ENCODE data around the gene PTPN3.

PTPN3 gene

GRCh38 chr9:109504689-109505088 is 6.6 kb upstream of the PTPN3 start:
- DNase-seq (ENCODE audit: low read depth, low spot score) = no peak

GRCh38 chr9:109500421-109500974 is 2.4 kb upstream of the PTPN3 start:
- DNase-seq (ENCODE audit: low read depth, low spot score) = no peak

- no peak for DNase-seq (ENCODE audit: low read depth, low spot score)
Observed at GRCh38 chr9:109499631-109500410, 1.7 kb upstream of the PTPN3 start.

GRCh38 chr9:109499093-109499630 is 1.1 kb upstream of the PTPN3 start:
- no peak for DNase-seq (ENCODE audit: low read depth, low spot score)

DNA sequence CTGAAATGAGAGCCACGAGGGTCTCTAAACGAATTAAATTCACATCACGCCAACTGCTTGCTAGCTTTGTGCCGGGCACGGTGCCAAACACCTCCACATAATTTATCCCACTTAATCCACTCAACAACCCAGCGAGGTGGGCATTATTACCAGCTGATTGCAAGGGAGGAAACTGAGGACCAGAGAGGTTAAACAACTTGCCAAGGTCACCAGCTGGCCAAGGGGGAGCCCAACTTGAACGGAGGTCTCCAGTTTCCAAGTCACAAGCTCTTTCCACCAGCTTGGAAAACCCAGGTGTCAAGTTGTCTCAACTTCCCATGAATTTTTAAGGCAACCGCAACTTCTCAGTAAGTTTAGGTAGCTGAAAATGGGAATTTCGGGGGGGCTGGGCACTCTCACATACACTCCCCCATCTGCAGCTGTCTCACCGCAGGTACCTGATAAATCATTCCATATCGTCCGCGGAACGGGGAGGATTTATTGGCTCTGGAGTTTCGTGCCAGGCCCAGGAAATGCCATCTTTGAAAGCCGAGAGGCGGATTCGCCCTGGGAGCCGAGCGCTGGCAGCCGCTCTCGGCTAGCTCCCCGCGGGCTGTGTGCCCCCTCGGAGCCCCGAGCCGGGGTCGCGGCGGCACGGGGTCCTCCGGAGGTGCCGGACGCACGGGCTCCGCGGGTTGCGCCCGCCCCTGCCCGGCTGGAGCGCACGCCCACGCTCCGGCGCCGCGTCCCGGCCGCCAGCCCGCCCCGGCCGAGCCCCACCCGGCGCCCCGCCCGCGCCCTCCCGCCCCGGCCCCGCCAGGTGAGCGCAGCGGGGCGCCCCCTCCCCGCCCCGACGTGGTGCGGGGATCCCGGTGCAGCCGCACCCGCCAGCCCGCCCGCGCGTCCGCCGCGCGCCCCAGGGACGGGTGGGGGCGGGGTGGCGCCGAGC is 617 bp downstream of the PTPN3 start:
- no peak for DNase-seq (ENCODE audit: low read depth, low spot score)

DNA sequence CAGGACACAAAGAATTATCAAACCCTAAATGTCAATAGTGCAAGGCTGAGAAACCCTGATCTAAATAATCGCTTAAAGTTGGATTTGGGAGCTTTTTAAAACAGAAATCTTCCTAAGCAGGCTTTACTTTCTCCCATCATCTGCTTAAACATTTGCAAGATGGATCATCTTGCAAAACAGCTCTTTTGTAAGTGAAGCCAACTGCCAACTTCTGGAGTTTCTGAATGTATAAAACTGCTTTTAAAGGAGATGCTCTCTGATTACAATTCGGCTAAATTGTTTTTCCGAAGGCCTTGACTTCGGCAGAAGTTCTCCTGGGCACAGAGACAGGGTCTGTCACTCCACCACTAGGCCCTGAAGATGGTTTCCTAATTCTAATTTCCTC is 1.3 kb downstream of the PTPN3 start:
- no peak for DNase-seq (ENCODE audit: low read depth, low spot score)

- DNase-seq (ENCODE audit: low read depth, low spot score) = no peak
Observed at GRCh38 chr9:109496218-109496617, 1.9 kb downstream of the PTPN3 start.

DNA sequence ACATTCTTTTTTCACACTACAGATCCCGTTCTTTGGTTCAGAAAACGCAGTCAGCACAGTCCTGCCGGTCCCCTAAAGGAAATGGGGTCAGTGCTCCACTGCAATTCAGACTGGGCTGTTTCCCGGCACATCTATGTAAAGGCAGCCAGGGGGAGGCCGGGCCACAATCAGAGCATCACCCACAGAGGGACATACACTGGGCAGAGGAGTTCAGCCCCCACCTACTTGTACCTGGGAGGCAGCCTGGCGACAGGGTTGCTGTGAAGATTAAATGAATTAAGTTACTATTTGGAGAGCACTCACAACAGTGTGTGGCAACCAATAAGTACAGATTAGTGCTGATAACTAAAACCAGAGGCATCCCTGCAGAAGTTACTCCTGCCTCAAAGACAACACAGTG is 4.5 kb downstream of the PTPN3 start:
- DNase-seq (ENCODE audit: low read depth, low spot score) = no peak

DNA sequence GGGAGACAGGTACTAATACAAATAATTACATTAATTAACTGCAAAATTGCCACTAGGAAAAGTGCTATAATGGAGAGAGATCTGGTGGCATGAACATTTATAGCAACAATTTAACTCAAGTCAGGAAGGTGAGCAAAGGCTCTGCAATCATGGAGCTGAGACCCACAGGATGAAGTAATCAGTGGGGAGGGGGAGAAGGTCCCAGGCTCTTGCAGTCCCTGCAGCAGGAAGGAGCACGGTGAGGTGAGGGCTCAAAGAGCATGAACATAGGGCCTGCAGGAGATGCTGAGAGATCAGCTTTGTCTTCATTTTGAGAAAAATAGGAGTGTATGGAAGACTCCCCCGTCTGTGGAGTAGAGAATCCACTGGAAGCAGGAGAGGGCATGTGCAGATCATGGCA is 6.5 kb downstream of the PTPN3 start:
- DNase-seq (ENCODE audit: low read depth, low spot score) = no peak

- no peak for DNase-seq (ENCODE audit: low read depth, low spot score)
Observed at GRCh38 chr9:109488791-109489492, 9.2 kb downstream of the PTPN3 start.

- no peak for DNase-seq (ENCODE audit: low read depth, low spot score)
Observed at GRCh38 chr9:109488351-109488750, 9.8 kb downstream of the PTPN3 start.

DNA sequence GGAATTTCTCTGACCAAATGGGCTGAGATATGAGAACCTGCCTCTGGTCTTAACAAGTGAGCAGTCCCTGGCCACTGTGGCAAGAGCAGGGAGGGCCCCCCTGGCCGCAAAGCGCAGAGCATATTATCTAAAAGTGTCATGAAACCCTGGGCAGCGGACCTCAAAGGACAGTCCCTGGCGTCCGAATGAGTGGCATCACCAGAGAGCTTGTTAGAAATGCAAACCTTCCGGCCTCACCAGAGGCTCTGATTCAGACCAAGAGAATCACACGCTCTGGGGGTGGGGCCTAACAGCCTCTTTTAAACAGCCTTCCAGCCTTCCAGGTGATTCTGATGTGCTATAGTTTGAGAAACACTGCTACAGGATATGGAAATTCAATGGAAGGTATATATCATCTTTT is 10.9 kb downstream of the PTPN3 start:
- no peak for DNase-seq (ENCODE audit: low read depth, low spot score)

GRCh38 chr9:109483744-109484429 is 14.2 kb downstream of the PTPN3 start:
- DNase-seq (ENCODE audit: low read depth, low spot score) = no peak

DNA sequence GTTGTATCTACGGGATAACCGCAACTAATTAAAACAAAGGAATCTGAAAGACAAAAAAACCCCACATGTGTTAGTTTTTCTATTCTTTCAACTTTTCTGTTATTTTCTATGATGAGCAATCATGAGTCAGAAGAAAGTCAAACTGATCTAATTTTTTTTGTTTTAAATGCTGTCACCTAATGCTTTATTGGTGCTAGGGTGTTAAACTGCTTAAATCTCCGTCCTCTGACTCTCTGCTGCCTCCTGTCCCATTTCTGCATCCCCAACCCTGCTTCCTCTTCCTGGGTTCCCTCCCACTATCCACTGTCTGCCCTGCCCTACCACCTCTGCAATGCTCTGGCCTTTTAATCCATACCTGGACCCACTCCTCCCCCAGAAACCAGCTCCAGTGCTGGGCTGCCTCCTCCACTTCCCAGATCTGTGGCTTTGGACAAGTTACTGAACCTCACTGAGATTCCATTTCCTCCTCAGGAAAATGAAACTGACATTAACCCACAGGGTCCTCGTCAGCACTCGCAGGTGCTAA is 15.7 kb downstream of the PTPN3 start:
- no peak for DNase-seq (ENCODE audit: low read depth, low spot score)

DNA sequence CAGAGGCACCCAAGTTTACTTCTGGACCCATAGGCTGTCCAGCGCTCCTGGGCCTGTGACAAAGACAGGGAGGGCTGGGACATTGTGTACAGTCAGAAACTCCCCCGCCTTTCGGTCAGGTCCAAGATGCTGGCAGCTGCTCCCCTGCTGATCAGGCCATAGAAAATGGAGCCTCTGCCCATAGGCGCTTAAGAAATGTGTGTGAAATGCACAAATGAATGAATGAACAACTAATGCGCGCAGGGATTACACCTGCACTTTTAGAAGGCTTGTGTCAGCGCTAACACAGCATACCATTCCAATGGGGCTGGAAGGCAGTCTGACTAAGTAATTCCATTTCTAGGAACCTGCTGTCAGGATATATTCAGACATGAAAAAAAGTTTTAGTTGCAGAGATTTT is 16.3 kb downstream of the PTPN3 start:
- no peak for DNase-seq (ENCODE audit: low read depth, low spot score)

DNA sequence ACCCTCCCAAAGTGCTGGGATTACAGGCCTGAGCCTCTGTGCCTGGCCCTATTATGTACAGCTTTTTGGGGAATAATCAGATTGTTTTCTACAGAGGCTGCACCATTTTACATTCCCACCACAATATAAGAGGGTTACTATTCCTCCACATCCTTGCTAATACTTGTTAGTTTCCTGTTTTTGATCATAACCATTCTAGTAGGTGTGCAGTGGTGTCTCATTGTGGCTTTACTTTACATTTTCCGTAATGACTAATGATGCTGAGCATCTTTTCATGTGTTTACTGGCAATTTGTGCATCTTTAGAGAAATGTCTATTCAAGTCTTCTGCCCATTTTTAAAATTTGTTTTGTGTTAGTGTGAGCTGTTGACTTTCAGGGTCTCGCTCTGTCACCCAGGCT is 18.3 kb downstream of the PTPN3 start:
- no peak for DNase-seq (ENCODE audit: low read depth, low spot score)

DNA sequence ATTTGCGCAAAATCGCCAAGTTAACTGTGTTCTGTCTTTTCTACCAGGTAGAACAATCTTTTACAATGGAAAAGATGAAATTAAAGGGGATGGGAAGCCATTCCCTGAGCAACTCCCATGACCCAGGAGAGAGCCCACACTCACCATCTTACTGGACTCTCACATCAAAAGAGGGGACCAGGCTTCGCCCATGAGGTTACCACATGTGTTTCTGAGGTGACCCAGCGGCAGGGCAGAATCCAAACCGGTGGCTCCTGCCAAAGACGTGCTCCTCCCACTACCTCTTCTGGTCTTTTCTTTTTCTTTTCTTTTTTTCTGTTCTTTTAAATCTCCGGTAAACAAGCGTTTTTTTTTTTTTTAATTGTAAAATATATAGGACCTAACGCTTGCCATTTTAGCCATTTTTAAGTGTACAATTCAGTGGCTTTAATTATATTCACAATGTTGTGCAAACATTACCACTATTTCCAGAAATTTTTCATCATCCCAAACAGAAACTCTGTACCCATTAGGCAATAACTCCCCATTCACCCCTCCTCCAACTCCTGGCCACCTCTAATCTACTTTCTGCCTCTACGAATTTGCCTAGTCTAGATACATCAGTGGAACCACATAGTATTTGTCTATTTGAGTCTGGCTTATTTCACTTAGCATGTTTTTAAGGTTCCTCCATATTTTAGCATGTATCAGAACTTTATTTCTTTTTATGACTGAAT is 19.3 kb downstream of the PTPN3 start:
- no peak for DNase-seq (ENCODE audit: low read depth, low spot score)

DNA sequence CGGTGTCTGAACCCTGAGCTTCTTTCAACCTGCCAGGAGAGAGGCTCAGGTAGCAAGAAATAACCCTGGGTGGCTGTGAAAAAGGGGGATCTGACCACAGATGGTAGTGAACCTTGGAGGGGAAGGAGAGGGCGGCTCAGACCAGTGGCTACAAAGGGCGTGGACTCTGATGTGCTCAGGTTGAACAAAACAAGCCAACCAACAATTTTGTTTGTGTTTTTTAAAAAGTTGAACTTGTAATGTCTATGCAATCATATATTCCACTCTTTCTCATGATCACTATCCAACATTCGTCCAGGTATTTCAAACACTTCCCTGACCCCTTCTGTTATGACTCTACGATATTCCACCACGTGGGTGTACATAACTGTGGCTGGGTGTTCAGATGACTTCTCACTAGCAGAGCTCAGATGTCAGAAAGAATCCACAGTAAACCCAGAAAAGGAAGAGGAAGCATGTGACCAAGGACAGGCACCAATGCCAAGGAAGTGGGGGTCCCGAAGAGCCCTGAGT is 20.0 kb downstream of the PTPN3 start:
- DNase-seq (ENCODE audit: low read depth, low spot score) = no peak

DNA sequence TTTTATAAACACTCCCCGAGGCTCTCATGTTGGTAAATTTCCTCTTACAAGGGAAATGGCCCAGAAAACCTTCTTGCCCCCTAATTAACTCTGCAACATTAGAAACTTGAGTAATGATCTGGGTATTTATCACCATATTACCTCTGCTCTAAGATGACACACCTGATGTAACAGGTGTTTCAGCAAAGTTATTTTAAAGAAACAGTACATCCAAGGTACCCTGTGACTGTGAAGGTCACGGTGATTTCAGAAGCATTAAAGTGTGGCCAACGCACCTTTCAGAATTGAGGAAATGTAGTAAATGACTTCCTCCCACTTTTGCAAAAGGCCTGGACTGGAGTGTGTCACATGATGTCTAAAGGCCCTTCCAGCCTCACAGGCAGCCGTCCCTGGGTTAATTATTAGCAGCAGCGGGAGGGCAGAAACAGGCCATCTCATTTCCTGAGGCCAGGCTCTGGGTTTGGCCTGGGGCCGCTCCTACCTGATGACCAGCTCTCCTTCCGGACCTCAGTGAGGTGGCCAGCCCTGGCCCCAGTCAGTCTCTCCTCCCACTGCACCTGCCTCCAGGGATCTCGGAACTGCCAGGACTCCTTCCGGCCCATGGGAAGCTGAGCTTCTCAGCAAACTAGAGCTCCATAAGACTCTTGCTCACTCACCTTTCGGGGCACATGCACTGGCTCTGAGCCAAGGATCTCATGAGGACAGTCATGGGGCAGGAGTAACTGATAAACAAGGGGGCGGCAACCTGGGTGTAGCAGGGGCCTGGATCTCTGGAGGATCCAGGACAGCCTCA is 20.7 kb downstream of the PTPN3 start:
- DNase-seq (ENCODE audit: low read depth, low spot score) = no peak
